ENCODE results near the gene LRMDA. TPM values are rescaled to one million over a fixed set of nuclear protein-coding genes. Genes with fewer than 3 reads are reported as not detected.

LRMDA gene
- total RNA-seq, 3 donors from 2014 or later = 9.4 to 14.9 (median 10.3) TPM

DNA sequence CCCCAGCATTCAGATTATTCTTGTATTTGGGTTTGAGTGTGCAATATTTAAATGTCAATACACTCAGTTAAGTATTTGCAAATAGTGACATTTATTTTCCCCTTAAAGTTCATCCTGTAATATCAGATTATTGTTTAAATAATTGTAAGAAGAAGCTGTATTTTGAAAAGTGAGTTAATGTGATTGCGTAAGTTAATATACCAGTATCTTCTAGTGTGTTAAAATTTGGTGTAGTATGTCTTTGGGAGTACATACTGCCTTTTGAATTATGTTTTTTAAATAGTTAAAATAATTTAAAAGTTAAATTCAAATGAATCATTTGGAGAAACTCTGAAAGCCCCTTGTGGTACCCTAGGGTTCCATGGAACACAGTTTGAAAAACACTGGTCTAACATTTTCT lies 28.6 kb downstream of the LRMDA start:
- intact Hi-C loops (cut with DNase I, micrococcal nuclease) = no loop called here
- ATAC-seq (no peak), DNase-seq (no peak)
- Histone ChIP-seq H3K9me3 (no peaks in the 10 kb centered on the region), H3K4me3 (no peak overlapping the region), H3K36me3 (ENCODE audit: low read depth) (no peaks in the 10 kb centered on the region), H3K4me1 (ENCODE audit: low read depth) (no peaks in the 10 kb centered on the region)
- TF ChIP-seq, protein P1, sequence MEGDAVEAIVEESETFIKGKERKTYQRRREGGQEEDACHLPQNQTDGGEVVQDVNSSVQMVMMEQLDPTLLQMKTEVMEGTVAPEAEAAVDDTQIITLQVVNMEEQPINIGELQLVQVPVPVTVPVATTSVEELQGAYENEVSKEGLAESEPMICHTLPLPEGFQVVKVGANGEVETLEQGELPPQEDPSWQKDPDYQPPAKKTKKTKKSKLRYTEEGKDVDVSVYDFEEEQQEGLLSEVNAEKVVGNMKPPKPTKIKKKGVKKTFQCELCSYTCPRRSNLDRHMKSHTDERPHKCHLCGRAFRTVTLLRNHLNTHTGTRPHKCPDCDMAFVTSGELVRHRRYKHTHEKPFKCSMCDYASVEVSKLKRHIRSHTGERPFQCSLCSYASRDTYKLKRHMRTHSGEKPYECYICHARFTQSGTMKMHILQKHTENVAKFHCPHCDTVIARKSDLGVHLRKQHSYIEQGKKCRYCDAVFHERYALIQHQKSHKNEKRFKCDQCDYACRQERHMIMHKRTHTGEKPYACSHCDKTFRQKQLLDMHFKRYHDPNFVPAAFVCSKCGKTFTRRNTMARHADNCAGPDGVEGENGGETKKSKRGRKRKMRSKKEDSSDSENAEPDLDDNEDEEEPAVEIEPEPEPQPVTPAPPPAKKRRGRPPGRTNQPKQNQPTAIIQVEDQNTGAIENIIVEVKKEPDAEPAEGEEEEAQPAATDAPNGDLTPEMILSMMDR (IDR thresholded peaks at IDR 0.05) = no peak

DNA sequence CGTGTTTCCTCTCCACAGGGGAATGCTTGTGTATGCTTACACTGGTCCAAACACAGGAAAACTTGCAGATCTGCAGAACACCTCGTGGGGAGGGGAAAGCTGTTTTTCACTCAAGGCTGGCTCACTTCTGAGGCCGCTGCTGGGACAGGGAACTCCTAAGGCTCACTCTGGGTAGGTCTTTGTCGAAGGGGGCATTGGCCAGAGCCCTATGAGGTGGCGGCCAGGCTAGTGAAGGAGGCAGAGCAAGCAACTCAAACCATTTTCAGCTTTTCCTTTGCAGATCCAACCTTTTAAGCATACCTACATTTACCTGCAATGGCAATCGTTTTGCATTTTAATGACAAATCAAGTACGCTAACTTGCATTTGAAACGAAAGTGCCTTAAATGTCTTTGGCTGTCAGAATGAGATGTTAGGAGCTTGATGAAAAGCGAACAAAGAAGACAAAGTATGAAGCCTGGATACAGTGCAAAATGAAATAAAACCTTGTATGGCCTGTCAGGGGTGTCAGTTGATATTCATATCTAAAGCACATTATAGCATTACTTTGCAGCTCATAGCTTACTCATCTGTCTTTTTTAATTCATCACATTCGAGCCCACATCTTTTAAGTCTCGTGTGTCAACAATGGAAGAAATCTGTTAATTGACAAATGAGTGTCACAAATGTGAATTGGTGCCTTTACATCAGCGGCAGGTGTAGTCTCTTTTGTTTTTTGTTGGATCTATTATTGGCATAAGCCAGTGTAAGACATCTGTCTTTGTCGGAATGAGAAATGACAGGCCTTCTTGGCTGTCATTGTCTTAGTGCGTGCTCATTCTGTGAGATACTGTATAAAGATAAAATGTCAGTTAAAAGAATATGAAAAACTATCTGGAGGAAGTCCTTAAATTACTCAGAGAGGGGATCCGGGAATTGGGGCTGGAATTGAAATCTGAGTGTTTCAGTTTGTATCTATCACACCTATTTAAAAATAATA lies 30.5 kb downstream of the LRMDA start:
- no peak overlapping the region for H3K4me3 ChIP-seq
- intact Hi-C loops (cut with DNase I, micrococcal nuclease) = no loop called here
- TF ChIP-seq, protein P1 (IDR thresholded peaks at IDR 0.05) = no peak
- ATAC-seq = no peak
- H3K36me3 ChIP-seq (ENCODE audit: low read depth) = no peaks in the 10 kb centered on the region
- no peaks in the 10 kb centered on the region for H3K4me1 ChIP-seq (ENCODE audit: low read depth)
- DNase-seq = no peak
- H3K9me3 ChIP-seq = no peaks in the 10 kb centered on the region

DNA sequence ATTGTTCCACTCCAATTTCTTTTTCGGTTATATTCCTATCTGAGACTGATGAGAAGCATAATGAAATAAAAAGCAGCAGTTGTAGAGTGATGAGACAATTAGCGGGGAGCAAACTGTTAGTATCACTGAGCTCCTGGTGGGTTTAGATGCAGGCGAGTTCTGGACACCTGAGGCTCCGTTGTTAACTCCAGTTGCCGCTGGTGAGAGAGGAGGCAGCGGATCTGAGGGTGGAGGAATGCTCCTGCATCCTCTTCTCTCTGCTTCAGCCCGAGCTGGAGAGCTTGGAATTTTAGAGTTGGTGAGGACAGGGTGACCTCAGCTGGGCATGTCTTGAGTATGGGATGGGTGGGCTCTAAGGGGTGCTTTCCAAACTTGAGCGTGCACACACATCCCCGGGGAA lies 31.4 kb downstream of the LRMDA start:
- DNase-seq = no peak
- no peak for ATAC-seq
- intact Hi-C loops (cut with DNase I, micrococcal nuclease) = no loop called here
- H3K9me3 ChIP-seq = no peaks in the 10 kb centered on the region
- H3K36me3 ChIP-seq (ENCODE audit: low read depth) = no peaks in the 10 kb centered on the region
- H3K4me3 ChIP-seq = no peak overlapping the region
- TF ChIP-seq, protein P1 (IDR thresholded peaks at IDR 0.05) = no peak
- H3K4me1 ChIP-seq (ENCODE audit: low read depth) = no peaks in the 10 kb centered on the region

DNA sequence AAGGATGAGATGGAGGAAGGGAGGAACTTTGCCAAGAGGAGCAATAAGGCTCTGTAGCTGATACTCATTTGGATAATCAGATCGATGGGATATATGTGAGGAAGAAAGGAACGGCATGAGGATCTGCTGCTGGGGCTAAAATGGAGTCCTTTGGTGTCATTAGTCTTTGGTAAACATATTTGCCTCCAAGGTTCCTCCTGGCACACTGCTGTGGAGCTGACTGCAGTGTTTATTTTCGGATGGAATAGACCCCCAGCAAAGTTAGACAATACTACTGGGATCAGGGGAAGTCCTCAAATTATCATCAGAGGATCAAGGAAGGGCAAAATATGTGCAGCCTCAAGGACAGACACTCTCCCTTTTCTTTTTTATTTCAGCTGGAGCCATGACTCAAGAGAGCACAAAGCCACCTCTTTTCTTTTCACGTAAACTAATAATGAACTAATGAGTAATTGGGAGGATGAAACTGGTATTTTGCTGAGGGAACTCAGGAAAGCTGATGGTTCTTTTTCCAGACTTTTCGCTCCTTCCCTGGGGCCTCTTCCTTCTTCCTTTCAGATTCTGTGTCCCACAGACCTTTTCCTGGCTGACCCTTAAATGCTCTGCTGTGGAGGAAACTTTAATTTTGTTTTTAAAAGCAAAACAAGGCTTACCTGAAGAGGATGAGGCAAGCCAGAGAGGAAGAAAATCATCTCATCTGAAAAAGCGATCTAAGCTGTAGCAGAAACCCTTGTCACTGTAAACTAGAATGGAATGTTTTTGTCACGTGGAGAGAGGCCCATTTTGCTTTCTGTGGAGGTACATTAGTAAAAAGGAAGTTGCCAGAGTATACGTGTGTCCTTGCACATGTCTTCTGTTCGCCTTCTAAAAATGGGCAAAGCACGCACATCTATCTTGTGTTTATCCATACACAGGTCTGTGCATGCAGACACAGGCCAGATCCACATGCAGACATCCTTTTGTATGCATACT lies 33.3 kb downstream of the LRMDA start:
- TF ChIP-seq, protein P1 (IDR thresholded peaks at IDR 0.05) = no peak
- no peak overlapping the region for H3K4me3 ChIP-seq
- DNase-seq = no peak
- no peak for ATAC-seq
- intact Hi-C loops (cut with DNase I, micrococcal nuclease) = no loop called here
- no peaks in the 10 kb centered on the region for H3K36me3 ChIP-seq (ENCODE audit: low read depth)
- no peaks in the 10 kb centered on the region for H3K9me3 ChIP-seq
- H3K4me1 ChIP-seq (ENCODE audit: low read depth) = no peaks in the 10 kb centered on the region

DNA sequence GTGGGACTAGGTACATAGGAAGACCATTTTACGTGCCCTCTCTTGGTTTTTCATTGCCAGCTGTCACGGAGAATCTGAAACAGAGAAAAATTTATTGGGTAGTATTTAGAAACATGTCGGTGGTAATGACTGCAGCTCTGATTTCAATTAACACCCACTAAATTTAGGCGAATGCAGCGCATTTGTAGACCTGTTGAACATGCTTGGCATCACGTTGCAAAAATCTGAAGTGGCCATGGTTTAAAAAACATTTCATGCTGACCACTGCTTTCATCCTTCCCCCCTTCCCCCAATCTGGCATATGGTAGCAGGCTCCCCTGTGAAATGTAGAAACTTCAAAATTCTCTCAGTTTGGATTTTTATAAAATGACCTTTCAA lies 34.0 kb downstream of the LRMDA start:
- intact Hi-C loops (cut with DNase I, micrococcal nuclease) = no loop called here
- H3K4me3 ChIP-seq = no peak overlapping the region
- H3K9me3 ChIP-seq = no peaks in the 10 kb centered on the region
- DNase-seq (no peak), ATAC-seq (no peak)
- no peaks in the 10 kb centered on the region for H3K36me3 ChIP-seq (ENCODE audit: low read depth)
- no peaks in the 10 kb centered on the region for H3K4me1 ChIP-seq (ENCODE audit: low read depth)
- TF ChIP-seq, protein P1 (IDR thresholded peaks at IDR 0.05) = no peak

Measured in mucosa of descending colon (tissue), 3 donors.